ENCODE measurements around the gene DRC1.

Gene DRC1

GRCh38 chr2:26448651-26449050, 46.9 kb downstream of the DRC1 start:
- no peak for DNase-seq (ENCODE audit: low read depth)

- no peak for DNase-seq (ENCODE audit: low read depth)
These were observed 47.7 kb downstream of the DRC1 start for GRCh38 chr2:26449278-26450030.

- no peak for DNase-seq (ENCODE audit: low read depth)
These were observed 48.4 kb downstream of the DRC1 start for GRCh38 chr2:26450031-26450635.

- DNase-seq (ENCODE audit: low read depth), result no peak
These were observed 50.0 kb downstream of the DRC1 start for GRCh38 chr2:26451700-26452099.

GRCh38 chr2:26453421-26454329, 52.0 kb downstream of the DRC1 start:
- DNase-seq (ENCODE audit: low read depth), result no peak

GRCh38 chr2:26454561-26455001, 52.9 kb downstream of the DRC1 start:
- no peak for DNase-seq (ENCODE audit: low read depth)

GRCh38 chr2:26455037-26455669, 53.4 kb downstream of the DRC1 start:
- no peak for DNase-seq (ENCODE audit: low read depth)

GRCh38 chr2:26455670-26456439, 54.1 kb downstream of the DRC1 start:
- no peak for DNase-seq (ENCODE audit: low read depth)

GRCh38 chr2:26456440-26457250, 54.9 kb downstream of the DRC1 start:
- DNase-seq (ENCODE audit: low read depth), result no peak

- no peak for DNase-seq (ENCODE audit: low read depth)
These were observed 55.5 kb downstream of the DRC1 start for GRCh38 chr2:26457251-26457666.

- no peak for DNase-seq (ENCODE audit: low read depth)
These were observed 56.1 kb downstream of the DRC1 start for GRCh38 chr2:26457695-26458364.

- no peak for DNase-seq (ENCODE audit: low read depth)
These were observed 56.8 kb downstream of the DRC1 start for GRCh38 chr2:26458365-26459042.

GRCh38 chr2:26459991-26460612, 58.4 kb downstream of the DRC1 start:
- DNase-seq (ENCODE audit: low read depth), result no peak

- no peak for DNase-seq (ENCODE audit: low read depth)
These were observed 58.9 kb downstream of the DRC1 start for GRCh38 chr2:26460613-26461031.

GRCh38 chr2:26461601-26462023, 59.9 kb downstream of the DRC1 start:
- no peak for DNase-seq (ENCODE audit: low read depth)

- no peak for DNase-seq (ENCODE audit: low read depth)
These were observed 60.4 kb downstream of the DRC1 start for GRCh38 chr2:26462100-26462499.

GRCh38 chr2:26462511-26463243, 61.0 kb downstream of the DRC1 start:
- DNase-seq (ENCODE audit: low read depth), result no peak
